Neural cell (in vitro differentiated cells): ENCODE data around the gene ZSWIM5. TPM values are rescaled to one million over a fixed set of nuclear protein-coding genes. Genes with fewer than 3 reads are reported as not detected.

ENCODE experiments used
- H2AFZ ChIP-seq: fragments of 200-600, 300-800 bp; sonication (generic), shearing (Covaris generic); 2 replicates; pipeline ENCODE4 v1.6.0; 2014; ENCODE audit warnings: low read depth, mild to moderate bottlenecking, antibody characterized with exemption, low read length, moderate library complexity
- H3F3A ChIP-seq: fragments of 200-600 bp; shearing (Covaris generic); 2 replicates; pipeline ENCODE4 v1.6.1; 2016; ENCODE audit warnings: mild to moderate bottlenecking, moderate library complexity, mixed read lengths, antibody characterized with exemption, low read length; ENCODE audit not compliant: insufficient read depth, poor library complexity, severe bottlenecking
- H3K27ac ChIP-seq: fragments of 200-600, 300-800 bp; sonication (generic), shearing (Covaris generic); 2 replicates; pipeline ENCODE4 v1.5.1; 2014; ENCODE audit warnings: mild to moderate bottlenecking, low read length, moderate library complexity
- H3K27me3 ChIP-seq: fragments of 300-800, 200-600 bp; sonication (generic), shearing (Covaris generic); 2 replicates; pipeline ENCODE4 v1.6.0; 2014; ENCODE audit warnings: mild to moderate bottlenecking, low read depth, low read length, moderate library complexity; ENCODE audit not compliant: insufficient read depth
- H3K36me3 ChIP-seq: fragments of 300-800, 200-600 bp; sonication (generic), shearing (Covaris generic); 2 replicates; pipeline ENCODE4 v1.5.1; 2014; ENCODE audit warnings: mild to moderate bottlenecking, antibody characterized with exemption, low read length, moderate library complexity; ENCODE audit not compliant: insufficient read depth
- H3K4me2 ChIP-seq: fragments of 300-800, 200-600 bp; sonication (generic), shearing (Covaris generic); 2 replicates; pipeline ENCODE4 v1.6.0; 2014; ENCODE audit warnings: mild to moderate bottlenecking, low read length
- H3K4me3 ChIP-seq: fragments of 300-800, 200-600 bp; sonication (generic), shearing (Covaris generic); 2 replicates; pipeline ENCODE4 v1.5.1; 2014; ENCODE audit warnings: mild to moderate bottlenecking, low read length, moderate library complexity
- H3K79me2 ChIP-seq: fragments of 200-600 bp; shearing (Covaris generic); replicated peaks from 2 replicates; pipeline ENCODE4 v1.6.0; 2014; ENCODE audit warnings: mild to moderate bottlenecking, low read length, moderate library complexity; ENCODE audit not compliant: insufficient read depth
- H3K9ac ChIP-seq: fragments of 300-800, 200-600 bp; sonication (generic), shearing (Covaris generic); 2 replicates; pipeline ENCODE4 v1.6.1; 2016; ENCODE audit warnings: mild to moderate bottlenecking, low read length, mixed read lengths
- H3K9me2 ChIP-seq: fragments of 200-600 bp; shearing (Covaris generic); 2 replicates; pipeline ENCODE4 v1.6.1; 2016; ENCODE audit warnings: mild to moderate bottlenecking, low read length, mixed read lengths; ENCODE audit not compliant: insufficient read depth
- H3K9me3 ChIP-seq: fragments of 200-600, 300-800 bp; sonication (generic), shearing (Covaris generic); 2 replicates; pipeline ENCODE4 v1.6.1; 2016; ENCODE audit warnings: mild to moderate bottlenecking, mixed run types, low read length, moderate library complexity, mixed read lengths
- H4K20me1 ChIP-seq: fragments of 200-600 bp; shearing (Covaris generic); 2 replicates; pipeline ENCODE4 v1.6.1; 2016; ENCODE audit warnings: mild to moderate bottlenecking, mixed run types; ENCODE audit not compliant: insufficient read depth
- EP300 ChIP-seq: fragments of 450-650 bp; conservative IDR thresholded peaks from 2 replicates; pipeline ENCODE4 v1.6.1; 2014; ENCODE audit warnings: antibody characterized with exemption, mild to moderate bottlenecking, moderate library complexity; ENCODE audit not compliant: poor library complexity, severe bottlenecking
- EZH2 ChIP-seq: fragments of 200-600, 300-800 bp; shearing (Covaris generic), sonication (generic); IDR thresholded peaks from 2 replicates; pipeline ENCODE4 v1.6.1; 2014; ENCODE audit warnings: antibody characterized with exemption, low read length, borderline replicate concordance, mild to moderate bottlenecking; ENCODE audit not compliant: insufficient read depth, poor library complexity, severe bottlenecking
- MXI1 ChIP-seq: fragments of 450-650 bp; conservative IDR thresholded peaks from 2 replicates; pipeline ENCODE4 v1.6.1; 2014; ENCODE audit warnings: antibody characterized with exemption, mild to moderate bottlenecking; ENCODE audit not compliant: poor library complexity, severe bottlenecking
- POLR2AphosphoS5 ChIP-seq: IDR thresholded peaks from 2 replicates; pipeline ENCODE4 v1.6.1; 2012
- RAD21 ChIP-seq: fragments of 450-650 bp; conservative IDR thresholded peaks from 2 replicates; pipeline ENCODE4 v1.6.1; 2014; ENCODE audit warnings: antibody characterized with exemption, mild to moderate bottlenecking, moderate library complexity
- REST ChIP-seq: IDR thresholded peaks from 2 replicates; pipeline ENCODE4 v1.6.1; 2012; ENCODE audit warnings: borderline replicate concordance
- SMC3 ChIP-seq: fragments of 450-650 bp; conservative IDR thresholded peaks from 2 replicates; pipeline ENCODE4 v1.6.1; 2014; ENCODE audit warnings: antibody characterized with exemption, mild to moderate bottlenecking, moderate library complexity; ENCODE audit not compliant: poor library complexity
- TAF1 ChIP-seq: IDR thresholded peaks from 2 replicates; pipeline ENCODE4 v1.6.1; 2012; ENCODE audit warnings: low read depth
- polyA plus RNA-seq: library from polyadenylated mRNA; depleted of rRNA; stranded (reverse); fragments of >200 nt; gene quantifications from 2 replicates; pipeline ENCODE4 v1.2.3, GENCODE V29; 2014
- TF ChIP-seq, protein P1 (sequence below): fragments of 450-650 bp; IDR thresholded peaks from 2 replicates; pipeline ENCODE4 v1.5.1; 2014; ENCODE audit warnings: antibody characterized with exemption, mild to moderate bottlenecking, moderate library complexity; ENCODE audit not compliant: poor library complexity, severe bottlenecking

ZSWIM5 gene
- polyA plus RNA-seq, 1 donor from 2014 or later = 27.2 TPM

GRCh38 chr1:45013551-45014209 is 192.7 kb downstream of the ZSWIM5 start:
- Histone ChIP-seq H3K27ac (no peak overlapping the region), H3F3A (no peaks in the 10 kb centered on the region), H4K20me1 (no peaks in the 10 kb centered on the region), H3K4me3 (no peak overlapping the region), H3K27me3 (no peaks in the 10 kb centered on the region), H3K9me3 (no peaks in the 10 kb centered on the region), H3K36me3 (no peaks in the 10 kb centered on the region), H3K9ac (no peak overlapping the region), H3K79me2 (peaks cover 8% of the 10 kb centered on the region), H2AFZ (no peak overlapping the region), H3K4me2 (no peak overlapping the region), H3K9me2 (no peaks in the 10 kb centered on the region)
- no peak for TF ChIP-seq RAD21
- TF ChIP-seq EP300 = no peak
- TF ChIP-seq POLR2AphosphoS5 = no peak
- TF ChIP-seq, protein P1, sequence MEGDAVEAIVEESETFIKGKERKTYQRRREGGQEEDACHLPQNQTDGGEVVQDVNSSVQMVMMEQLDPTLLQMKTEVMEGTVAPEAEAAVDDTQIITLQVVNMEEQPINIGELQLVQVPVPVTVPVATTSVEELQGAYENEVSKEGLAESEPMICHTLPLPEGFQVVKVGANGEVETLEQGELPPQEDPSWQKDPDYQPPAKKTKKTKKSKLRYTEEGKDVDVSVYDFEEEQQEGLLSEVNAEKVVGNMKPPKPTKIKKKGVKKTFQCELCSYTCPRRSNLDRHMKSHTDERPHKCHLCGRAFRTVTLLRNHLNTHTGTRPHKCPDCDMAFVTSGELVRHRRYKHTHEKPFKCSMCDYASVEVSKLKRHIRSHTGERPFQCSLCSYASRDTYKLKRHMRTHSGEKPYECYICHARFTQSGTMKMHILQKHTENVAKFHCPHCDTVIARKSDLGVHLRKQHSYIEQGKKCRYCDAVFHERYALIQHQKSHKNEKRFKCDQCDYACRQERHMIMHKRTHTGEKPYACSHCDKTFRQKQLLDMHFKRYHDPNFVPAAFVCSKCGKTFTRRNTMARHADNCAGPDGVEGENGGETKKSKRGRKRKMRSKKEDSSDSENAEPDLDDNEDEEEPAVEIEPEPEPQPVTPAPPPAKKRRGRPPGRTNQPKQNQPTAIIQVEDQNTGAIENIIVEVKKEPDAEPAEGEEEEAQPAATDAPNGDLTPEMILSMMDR = no peak
- no peak for TF ChIP-seq EZH2
- TF ChIP-seq SMC3 = no peak
- TF ChIP-seq MXI1 = no peak
- no peak for TF ChIP-seq TAF1
- TF ChIP-seq REST = no peak

DNA sequence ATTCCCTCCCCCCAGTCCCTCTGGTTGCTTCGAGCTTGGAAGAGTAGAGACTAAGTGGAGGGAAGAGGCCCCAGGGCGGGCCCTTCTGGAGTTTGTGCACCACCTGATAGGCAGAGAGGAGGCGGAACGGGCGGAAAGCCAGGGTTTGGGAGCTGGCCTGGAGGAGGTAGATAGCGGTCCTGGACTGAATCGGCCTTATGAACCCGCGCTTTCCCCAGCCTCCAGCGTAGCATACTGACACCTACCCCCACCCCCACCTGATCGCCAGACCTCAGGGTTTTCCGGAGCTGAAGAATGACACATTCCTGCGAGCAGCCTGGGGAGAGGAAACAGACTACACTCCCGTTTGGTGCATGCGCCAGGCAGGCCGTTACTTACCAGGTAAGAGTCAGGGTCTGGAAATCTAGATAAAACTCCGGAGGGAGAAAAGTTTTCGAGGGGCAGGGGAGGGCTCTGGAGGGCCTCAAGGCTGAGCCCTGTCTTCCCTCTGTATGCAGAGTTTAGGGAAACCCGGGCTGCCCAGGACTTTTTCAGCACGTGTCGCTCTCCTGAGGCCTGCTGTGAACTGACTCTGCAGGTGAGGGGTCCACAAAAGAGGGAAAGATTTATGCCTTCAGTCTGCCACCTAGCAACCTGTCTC is 193.6 kb downstream of the ZSWIM5 start:
- Histone ChIP-seq H3K9ac (peak overlapping the region; percentile 65), H3K79me2 (peaks cover 8% of the 10 kb centered on the region), H3K27ac (no peak overlapping the region), H3K36me3 (no peaks in the 10 kb centered on the region), H3F3A (no peaks in the 10 kb centered on the region), H2AFZ (peak overlapping the region; percentile 77), H3K9me3 (no peaks in the 10 kb centered on the region), H4K20me1 (no peaks in the 10 kb centered on the region), H3K9me2 (no peaks in the 10 kb centered on the region), H3K27me3 (no peaks in the 10 kb centered on the region), H3K4me2 (peak overlapping the region; percentile 99), H3K4me3 (peak overlapping the region; percentile 98)
- TF ChIP-seq EZH2 (no peak), RAD21 (no peak), EP300 (no peak), TAF1 (no peak), SMC3 (no peak), MXI1 (no peak), POLR2AphosphoS5 (no peak), REST (no peak)
- TF ChIP-seq, protein P1 = no peak
